HEK293 (cell line): ENCODE measurements around the gene RPS6KC1.

Experiments used
- GLI2 ChIP-seq: fragments of 450-650 bp; formaldehyde crosslinking; IDR thresholded peaks from 2 replicates; pipeline ENCODE4; 2017; ENCODE audit warnings: missing biosample characterization, missing genetic modification characterization, low read depth, borderline replicate concordance
- HOXD13 ChIP-seq: sonication (generic); formaldehyde crosslinking; IDR thresholded peaks from 2 replicates; pipeline ENCODE4 v1.8.0; 2022; ENCODE audit warnings: missing genetic modification reagents, borderline replicate concordance
- ZFP37 ChIP-seq: fragments of 450-650 bp; formaldehyde crosslinking; IDR thresholded peaks from 2 replicates; pipeline ENCODE4 v1.5.1; 2016; ENCODE audit warnings: missing biosample characterization, missing genetic modification characterization
- ZNF114 ChIP-seq: fragments of 450-650 bp; formaldehyde crosslinking; IDR thresholded peaks from 2 replicates; pipeline ENCODE4 v1.5.0; 2017; ENCODE audit warnings: missing biosample characterization, missing genetic modification characterization
- ZNF121 ChIP-seq: fragments of 450-650 bp; formaldehyde crosslinking; IDR thresholded peaks from 2 replicates; pipeline ENCODE4 v1.5.1; 2016; ENCODE audit warnings: missing biosample characterization, missing genetic modification characterization
- ZNF175 ChIP-seq: fragments of 450-650 bp; formaldehyde crosslinking; IDR thresholded peaks from 2 replicates; pipeline ENCODE4 v1.5.1; 2016; ENCODE audit warnings: missing biosample characterization, missing genetic modification characterization
- ZNF184 ChIP-seq: fragments of 450-650 bp; IDR thresholded peaks from 2 replicates; pipeline ENCODE4 v1.5.1; 2018; ENCODE audit warnings: missing biosample characterization, mild to moderate bottlenecking, missing genetic modification characterization
- ZNF335 ChIP-seq: fragments of 450-650 bp; formaldehyde crosslinking; conservative IDR thresholded peaks from 2 replicates; pipeline ENCODE4 v1.5.1; 2016; ENCODE audit warnings: missing biosample characterization, missing genetic modification characterization
- ZNF423 ChIP-seq: fragments of 450-650 bp; formaldehyde crosslinking; IDR thresholded peaks from 2 replicates; pipeline ENCODE4 v1.5.1; 2016; ENCODE audit warnings: missing biosample characterization, missing genetic modification characterization
- ZNF529 ChIP-seq: fragments of 450-650 bp; formaldehyde crosslinking; IDR thresholded peaks from 2 replicates; pipeline ENCODE4 v1.5.1; 2017; ENCODE audit warnings: missing genetic modification characterization, missing biosample characterization; ENCODE audit not compliant: insufficient replicate concordance
- ZNF548 ChIP-seq: fragments of 450-650 bp; formaldehyde crosslinking; IDR thresholded peaks from 2 replicates; pipeline ENCODE4 v1.5.1; 2016; ENCODE audit warnings: missing biosample characterization, missing genetic modification characterization
- ZNF549 ChIP-seq: fragments of 450-650 bp; IDR thresholded peaks from 2 replicates; pipeline ENCODE4 v1.5.1; 2018; ENCODE audit warnings: missing biosample characterization, missing genetic modification characterization, mild to moderate bottlenecking, inconsistent platforms, moderate library complexity
- ZNF560 ChIP-seq: fragments of 450-650 bp; formaldehyde crosslinking; IDR thresholded peaks from 2 replicates; pipeline ENCODE4 v1.5.1; 2017; ENCODE audit warnings: missing biosample characterization, missing genetic modification characterization, borderline replicate concordance
- ZNF561 ChIP-seq: fragments of 450-650 bp; IDR thresholded peaks from 2 replicates; pipeline ENCODE4 v1.5.1; 2018; ENCODE audit warnings: missing biosample characterization, missing genetic modification characterization, borderline replicate concordance
- ZNF571 ChIP-seq: fragments of 450-650 bp; formaldehyde crosslinking; IDR thresholded peaks from 2 replicates; pipeline ENCODE4 v1.5.0; 2017; ENCODE audit warnings: missing biosample characterization, missing genetic modification characterization
- ZNF585B ChIP-seq: fragments of 450-650 bp; formaldehyde crosslinking; IDR thresholded peaks from 2 replicates; pipeline ENCODE4 v1.5.1; 2016; ENCODE audit warnings: missing biosample characterization, missing genetic modification characterization
- ZNF654 ChIP-seq: fragments of 450-650 bp; formaldehyde crosslinking; IDR thresholded peaks from 2 replicates; pipeline ENCODE4 v1.5.1; 2016; ENCODE audit warnings: low read depth, missing biosample characterization, missing genetic modification characterization
- ZNF677 ChIP-seq: fragments of 450-650 bp; IDR thresholded peaks from 2 replicates; pipeline ENCODE4 v1.5.0; 2018; ENCODE audit warnings: missing biosample characterization, mild to moderate bottlenecking, missing genetic modification characterization, moderate library complexity
- ZNF701 ChIP-seq: fragments of 450-650 bp; formaldehyde crosslinking; IDR thresholded peaks from 2 replicates; pipeline ENCODE4 v1.5.1; 2016; ENCODE audit warnings: missing biosample characterization, missing genetic modification characterization
- ZNF776 ChIP-seq: fragments of 450-650 bp; formaldehyde crosslinking; IDR thresholded peaks from 2 replicates; pipeline ENCODE4 v1.5.0; 2017; ENCODE audit warnings: missing biosample characterization, missing genetic modification characterization, borderline replicate concordance
- ZNF830 ChIP-seq: fragments of 450-650 bp; IDR thresholded peaks from 2 replicates; pipeline ENCODE4 v1.5.0; 2018; ENCODE audit warnings: missing biosample characterization, missing genetic modification characterization, low read depth, mild to moderate bottlenecking, moderate library complexity
- TF ChIP-seq, protein P1 (sequence below): fragments of 450-650 bp; formaldehyde crosslinking; IDR thresholded peaks from 2 replicates; pipeline ENCODE4 v1.5.1; 2016; ENCODE audit warnings: missing biosample characterization, missing genetic modification characterization
- TF ChIP-seq, protein P2 (sequence below): fragments of 450-650 bp; formaldehyde crosslinking; conservative IDR thresholded peaks from 2 replicates; pipeline ENCODE4 v1.5.1; 2016; ENCODE audit warnings: low read depth, missing biosample characterization, missing genetic modification characterization
- TF ChIP-seq, protein P3 (sequence below): fragments of 450-650 bp; formaldehyde crosslinking; IDR thresholded peaks from 2 replicates; pipeline ENCODE4 v1.5.1; 2016; ENCODE audit warnings: missing biosample characterization, missing genetic modification characterization, low read depth
- TF ChIP-seq, protein P4 (sequence below): fragments of 450-650 bp; formaldehyde crosslinking; IDR thresholded peaks from 2 replicates; pipeline ENCODE4 v1.5.1; 2016; ENCODE audit warnings: missing biosample characterization, missing genetic modification characterization, low read depth
- TF ChIP-seq, protein P5 (sequence below): fragments of 450-650 bp; formaldehyde crosslinking; IDR thresholded peaks from 2 replicates; pipeline ENCODE4 v1.5.1; 2017; ENCODE audit warnings: missing biosample characterization, missing genetic modification characterization

Gene RPS6KC1

DNA sequence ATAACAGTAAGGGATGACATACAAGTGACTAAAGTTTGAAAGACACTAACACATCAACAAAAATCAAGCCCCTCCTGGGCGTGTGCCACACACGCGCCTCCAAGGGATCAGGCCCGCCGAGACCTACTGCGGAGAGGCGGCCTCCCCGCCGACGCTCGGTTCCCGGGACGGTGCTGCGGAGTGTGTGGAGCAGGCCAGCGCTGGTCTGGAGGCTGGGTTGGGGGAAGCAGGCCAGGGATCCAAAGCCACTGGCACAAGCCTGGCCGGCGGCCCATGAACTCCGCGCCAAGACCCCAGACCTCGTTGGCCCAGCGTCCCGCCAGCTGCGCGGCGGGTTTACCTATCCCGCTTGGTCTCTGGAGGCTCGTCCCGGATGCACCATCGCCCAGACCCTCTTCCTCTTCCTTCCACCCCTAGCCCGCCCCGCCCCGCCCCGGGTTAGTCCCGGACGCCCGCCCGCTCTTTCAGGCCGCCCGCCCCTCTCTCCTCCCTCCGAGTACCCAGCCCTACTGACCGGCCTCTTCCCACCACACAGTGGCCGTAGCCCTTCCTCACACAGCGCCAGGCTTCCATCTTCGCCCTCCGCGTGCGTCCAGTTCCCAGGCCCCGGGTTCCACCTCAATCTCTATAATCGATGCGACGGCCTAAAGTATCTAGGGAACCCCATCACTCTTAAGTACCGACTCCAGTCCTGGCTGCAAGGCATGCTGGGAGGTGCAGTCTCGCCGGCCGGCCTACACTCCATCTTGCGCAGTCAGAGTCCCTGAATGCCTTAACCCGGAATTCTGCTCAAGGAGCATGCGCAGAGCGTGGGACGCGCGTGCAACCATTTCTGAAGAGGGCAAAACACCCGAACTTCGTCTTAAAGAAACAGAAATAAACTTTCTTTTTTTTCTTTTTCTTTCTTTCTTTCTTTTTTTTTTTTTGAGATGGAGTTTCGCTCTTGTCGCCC is 35.7 kb upstream of the RPS6KC1 start, which contains the start of gene ANGEL2 (continued):
- TF ChIP-seq, protein P1, sequence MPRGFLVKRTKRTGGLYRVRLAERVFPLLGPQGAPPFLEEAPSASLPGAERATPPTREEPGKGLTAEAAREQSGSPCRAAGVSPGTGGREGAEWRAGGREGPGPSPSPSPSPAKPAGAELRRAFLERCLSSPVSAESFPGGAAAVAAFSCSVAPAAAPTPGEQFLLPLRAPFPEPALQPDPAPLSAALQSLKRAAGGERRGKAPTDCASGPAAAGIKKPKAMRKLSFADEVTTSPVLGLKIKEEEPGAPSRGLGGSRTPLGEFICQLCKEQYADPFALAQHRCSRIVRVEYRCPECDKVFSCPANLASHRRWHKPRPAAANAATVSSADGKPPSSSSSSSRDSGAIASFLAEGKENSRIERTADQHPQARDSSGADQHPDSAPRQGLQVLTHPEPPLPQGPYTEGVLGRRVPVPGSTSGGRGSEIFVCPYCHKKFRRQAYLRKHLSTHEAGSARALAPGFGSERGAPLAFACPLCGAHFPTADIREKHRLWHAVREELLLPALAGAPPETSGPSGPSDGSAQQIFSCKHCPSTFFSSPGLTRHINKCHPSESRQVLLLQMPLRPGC (tag by site-specific recombination), result no peak
- TF ChIP-seq ZNF184 (tag by site-specific recombination), result no peak
- TF ChIP-seq, protein P2, sequence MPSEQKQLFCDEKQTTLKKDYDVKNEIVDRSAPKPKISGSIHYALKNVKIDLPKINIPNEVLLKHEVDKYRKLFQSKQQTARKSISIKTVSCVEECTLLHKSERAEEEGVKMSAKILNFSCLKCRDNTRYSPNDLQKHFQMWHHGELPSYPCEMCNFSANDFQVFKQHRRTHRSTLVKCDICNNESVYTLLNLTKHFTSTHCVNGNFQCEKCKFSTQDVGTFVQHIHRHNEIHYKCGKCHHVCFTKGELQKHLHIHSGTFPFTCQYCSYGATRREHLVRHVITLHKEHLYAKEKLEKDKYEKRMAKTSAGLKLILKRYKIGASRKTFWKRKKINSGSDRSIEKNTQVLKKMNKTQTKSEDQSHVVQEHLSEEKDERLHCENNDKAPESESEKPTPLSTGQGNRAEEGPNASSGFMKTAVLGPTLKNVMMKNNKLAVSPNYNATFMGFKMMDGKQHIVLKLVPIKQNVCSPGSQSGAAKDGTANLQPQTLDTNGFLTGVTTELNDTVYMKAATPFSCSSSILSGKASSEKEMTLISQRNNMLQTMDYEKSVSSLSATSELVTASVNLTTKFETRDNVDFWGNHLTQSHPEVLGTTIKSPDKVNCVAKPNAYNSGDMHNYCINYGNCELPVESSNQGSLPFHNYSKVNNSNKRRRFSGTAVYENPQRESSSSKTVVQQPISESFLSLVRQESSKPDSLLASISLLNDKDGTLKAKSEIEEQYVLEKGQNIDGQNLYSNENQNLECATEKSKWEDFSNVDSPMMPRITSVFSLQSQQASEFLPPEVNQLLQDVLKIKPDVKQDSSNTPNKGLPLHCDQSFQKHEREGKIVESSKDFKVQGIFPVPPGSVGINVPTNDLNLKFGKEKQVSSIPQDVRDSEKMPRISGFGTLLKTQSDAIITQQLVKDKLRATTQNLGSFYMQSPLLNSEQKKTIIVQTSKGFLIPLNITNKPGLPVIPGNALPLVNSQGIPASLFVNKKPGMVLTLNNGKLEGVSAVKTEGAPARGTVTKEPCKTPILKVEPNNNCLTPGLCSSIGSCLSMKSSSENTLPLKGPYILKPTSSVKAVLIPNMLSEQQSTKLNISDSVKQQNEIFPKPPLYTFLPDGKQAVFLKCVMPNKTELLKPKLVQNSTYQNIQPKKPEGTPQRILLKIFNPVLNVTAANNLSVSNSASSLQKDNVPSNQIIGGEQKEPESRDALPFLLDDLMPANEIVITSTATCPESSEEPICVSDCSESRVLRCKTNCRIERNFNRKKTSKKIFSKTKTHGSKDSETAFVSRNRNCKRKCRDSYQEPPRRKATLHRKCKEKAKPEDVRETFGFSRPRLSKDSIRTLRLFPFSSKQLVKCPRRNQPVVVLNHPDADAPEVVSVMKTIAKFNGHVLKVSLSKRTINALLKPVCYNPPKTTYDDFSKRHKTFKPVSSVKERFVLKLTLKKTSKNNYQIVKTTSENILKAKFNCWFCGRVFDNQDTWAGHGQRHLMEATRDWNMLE (tag by site-specific recombination), result peak; percentile 41; the same call in 1 of the 2 replicates
- TF ChIP-seq ZNF677 (tag by site-specific recombination), result no peak
- no peak for TF ChIP-seq ZNF175 (tag by site-specific recombination)
- peak; percentile 53; the same call in 1 of the 2 replicates for TF ChIP-seq ZNF561
- TF ChIP-seq ZNF701, result no peak
- TF ChIP-seq ZNF548 (tag by site-specific recombination), result no peak
- TF ChIP-seq ZNF423 (tag by site-specific recombination), result no peak
- no peak for TF ChIP-seq ZNF549 (tag by site-specific recombination)
- TF ChIP-seq ZNF776 (tag by site-specific recombination), result no peak
- no peak for TF ChIP-seq ZNF560 (tag by site-specific recombination)
- TF ChIP-seq ZNF571 (tag by site-specific recombination), result no peak
- no peak for TF ChIP-seq HOXD13 (CRISPR knock-in tag)
- TF ChIP-seq, protein P3, sequence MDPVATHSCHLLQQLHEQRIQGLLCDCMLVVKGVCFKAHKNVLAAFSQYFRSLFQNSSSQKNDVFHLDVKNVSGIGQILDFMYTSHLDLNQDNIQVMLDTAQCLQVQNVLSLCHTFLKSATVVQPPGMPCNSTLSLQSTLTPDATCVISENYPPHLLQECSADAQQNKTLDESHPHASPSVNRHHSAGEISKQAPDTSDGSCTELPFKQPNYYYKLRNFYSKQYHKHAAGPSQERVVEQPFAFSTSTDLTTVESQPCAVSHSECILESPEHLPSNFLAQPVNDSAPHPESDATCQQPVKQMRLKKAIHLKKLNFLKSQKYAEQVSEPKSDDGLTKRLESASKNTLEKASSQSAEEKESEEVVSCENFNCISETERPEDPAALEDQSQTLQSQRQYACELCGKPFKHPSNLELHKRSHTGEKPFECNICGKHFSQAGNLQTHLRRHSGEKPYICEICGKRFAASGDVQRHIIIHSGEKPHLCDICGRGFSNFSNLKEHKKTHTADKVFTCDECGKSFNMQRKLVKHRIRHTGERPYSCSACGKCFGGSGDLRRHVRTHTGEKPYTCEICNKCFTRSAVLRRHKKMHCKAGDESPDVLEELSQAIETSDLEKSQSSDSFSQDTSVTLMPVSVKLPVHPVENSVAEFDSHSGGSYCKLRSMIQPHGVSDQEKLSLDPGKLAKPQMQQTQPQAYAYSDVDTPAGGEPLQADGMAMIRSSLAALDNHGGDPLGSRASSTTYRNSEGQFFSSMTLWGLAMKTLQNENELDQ (tag by site-specific recombination), result no peak
- no peak for TF ChIP-seq ZNF830
- TF ChIP-seq ZNF121 (tag by site-specific recombination), result 0 out of 2 replicates have a peak, but pooled peaks have one; percentile 34
- no peak for TF ChIP-seq ZNF585B (tag by site-specific recombination)
- TF ChIP-seq, protein P4, sequence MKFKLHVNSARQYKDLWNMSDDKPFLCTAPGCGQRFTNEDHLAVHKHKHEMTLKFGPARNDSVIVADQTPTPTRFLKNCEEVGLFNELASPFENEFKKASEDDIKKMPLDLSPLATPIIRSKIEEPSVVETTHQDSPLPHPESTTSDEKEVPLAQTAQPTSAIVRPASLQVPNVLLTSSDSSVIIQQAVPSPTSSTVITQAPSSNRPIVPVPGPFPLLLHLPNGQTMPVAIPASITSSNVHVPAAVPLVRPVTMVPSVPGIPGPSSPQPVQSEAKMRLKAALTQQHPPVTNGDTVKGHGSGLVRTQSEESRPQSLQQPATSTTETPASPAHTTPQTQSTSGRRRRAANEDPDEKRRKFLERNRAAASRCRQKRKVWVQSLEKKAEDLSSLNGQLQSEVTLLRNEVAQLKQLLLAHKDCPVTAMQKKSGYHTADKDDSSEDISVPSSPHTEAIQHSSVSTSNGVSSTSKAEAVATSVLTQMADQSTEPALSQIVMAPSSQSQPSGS, result no peak
- peak; percentile 98 for TF ChIP-seq ZFP37 (tag by site-specific recombination)
- peak; percentile 87 for TF ChIP-seq ZNF335
- TF ChIP-seq ZNF114 (tag by site-specific recombination), result no peak
- no peak for TF ChIP-seq ZNF654 (tag by site-specific recombination)
- no peak for TF ChIP-seq ZNF529 (tag by site-specific recombination)
- no peak for TF ChIP-seq GLI2 (tag by site-specific recombination)
- TF ChIP-seq, protein P5, sequence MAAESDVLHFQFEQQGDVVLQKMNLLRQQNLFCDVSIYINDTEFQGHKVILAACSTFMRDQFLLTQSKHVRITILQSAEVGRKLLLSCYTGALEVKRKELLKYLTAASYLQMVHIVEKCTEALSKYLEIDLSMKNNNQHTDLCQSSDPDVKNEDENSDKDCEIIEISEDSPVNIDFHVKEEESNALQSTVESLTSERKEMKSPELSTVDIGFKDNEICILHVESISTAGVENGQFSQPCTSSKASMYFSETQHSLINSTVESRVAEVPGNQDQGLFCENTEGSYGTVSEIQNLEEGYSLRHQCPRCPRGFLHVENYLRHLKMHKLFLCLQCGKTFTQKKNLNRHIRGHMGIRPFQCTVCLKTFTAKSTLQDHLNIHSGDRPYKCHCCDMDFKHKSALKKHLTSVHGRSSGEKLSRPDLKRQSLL, result peak; percentile 34; the same call in 1 of the 2 replicates
